Activated CD8-positive, alpha-beta memory T cell treated with anti-CD3 and anti-CD28 coated beads for 48 hours (primary cell): ENCODE data around the gene SPATA19.

ENCODE experiments used
- DNase-seq, 3 experiments: peaks; one replicate each; pipeline ENCODE4 v3.0.0-alpha.2; 2020; ENCODE audit warnings: low read depth in 2 of 3, low spot score in 2 of 3

SPATA19 gene

GRCh38 chr11:133818302-133818701 lies 27.0 kb downstream of the SPATA19 start:
- no peak for DNase-seq

GRCh38 chr11:133817449-133817848 lies 27.9 kb downstream of the SPATA19 start:
- no peak for DNase-seq

- DNase-seq = no peak
Measured at GRCh38 chr11:133816146-133816870, 29.0 kb downstream of the SPATA19 start.

GRCh38 chr11:133815636-133816035 lies 29.7 kb downstream of the SPATA19 start:
- no peak for DNase-seq

- no peak for DNase-seq
Measured at GRCh38 chr11:133814588-133815100, 30.7 kb downstream of the SPATA19 start.

GRCh38 chr11:133811850-133812685 lies 33.2 kb downstream of the SPATA19 start:
- no peak for DNase-seq

GRCh38 chr11:133810766-133811165 lies 34.5 kb downstream of the SPATA19 start:
- DNase-seq = no peak

- DNase-seq = no peak
Measured at GRCh38 chr11:133809569-133810491, 35.5 kb downstream of the SPATA19 start.

- no peak for DNase-seq
Measured at GRCh38 chr11:133808393-133809140, 36.7 kb downstream of the SPATA19 start.

- DNase-seq = no peak
Measured at GRCh38 chr11:133803026-133803425, 42.3 kb downstream of the SPATA19 start.

- DNase-seq = no peak
Measured at GRCh38 chr11:133801356-133801755, 44.0 kb downstream of the SPATA19 start.

- DNase-seq = no peak
Measured at GRCh38 chr11:133800666-133801065, 44.6 kb downstream of the SPATA19 start.

GRCh38 chr11:133797554-133797953 lies 47.8 kb downstream of the SPATA19 start:
- no peak for DNase-seq

GRCh38 chr11:133796043-133796795 lies 49.1 kb downstream of the SPATA19 start:
- DNase-seq = no peak

- DNase-seq = no peak
Measured at GRCh38 chr11:133795088-133795487, 50.2 kb downstream of the SPATA19 start.

GRCh38 chr11:133794205-133794604 lies 51.1 kb downstream of the SPATA19 start:
- DNase-seq = no peak

GRCh38 chr11:133793271-133794035 lies 51.9 kb downstream of the SPATA19 start:
- no peak for DNase-seq

- DNase-seq = no peak
Measured at GRCh38 chr11:133790995-133791394, 54.3 kb downstream of the SPATA19 start.
